K562 (cell line): ENCODE data around the gene SPATA21. TPM values are rescaled to one million over a fixed set of nuclear protein-coding genes. Genes with fewer than 3 reads are reported as not detected.

Experiments used
- ATAC-seq: fragments of 200-7000 bp; cut with Tn5 transposase; 3 replicates; pipeline ENCODE4 v1.9.1; 2020; ENCODE audit warnings: moderate library complexity
- BruUV-seq: library from RNA; stranded (reverse); fragments of 400-500 nt; replicated peaks from 2 replicates; lab custom pipeline; 2021; lab: Mats Ljungman, UMichigan
- CTCF ChIA-PET: fragments of 300-600 bp; formaldehyde crosslinking; extraction: SDS; loops from one replicate; lab custom pipeline; 2021; ENCODE audit warnings: low intra/inter-chr PET ratio; lab: Yijun Ruan, JAX
- POLR2A ChIA-PET: fragments of 300-600, 350-650 bp; sonication (Branson Sonifier 250); formaldehyde crosslinking; extraction: SDS; loops from one replicate; lab custom pipeline; 2021; ENCODE audit warnings: antibody characterized with exemption, inconsistent platforms; lab: Yijun Ruan, JAX
- DNase-seq, 4 experiments: peaks; one replicate each; pipeline versions ENCODE4 v3.0.0 to v3.0.0-alpha.2; 2011 to 2018; ENCODE audit warnings: low spot score in 3 of 4, mixed read lengths in 3 of 4; ENCODE audit errors: extremely low read depth in 1 of 4
- FAIRE-seq: peaks from 2 replicates; lab custom pipeline; 2011; peaks lifted over from hg19 to GRCh38; lab: Jason Lieb, UNC
- H2AFZ ChIP-seq: 2 replicates; pipeline ENCODE4 v1.6.0; 2011; ENCODE audit warnings: low read depth, low read length, control low read depth, inconsistent platforms
- H3K27ac ChIP-seq: fragments of 200-600 bp; 3 replicates; pipeline ENCODE4 v1.8.0; 2011; ENCODE audit warnings: low read depth, mild to moderate bottlenecking, control low read depth, inconsistent platforms, low read length, moderate library complexity, mixed read lengths; ENCODE audit errors: extremely low read depth
- H3K27me3 ChIP-seq, 2 experiments: fragments of 300-600 bp in 1 of 2; 2 replicates in 1 of 2; 3 replicates in 1 of 2; pipeline versions ENCODE4 v1.6.0 to v1.8.0; 2011; ENCODE audit warnings: inconsistent platforms in 2 of 2, low read length in 2 of 2, mild to moderate bottlenecking in 1 of 2, mixed read lengths in 1 of 2, moderate library complexity in 1 of 2; ENCODE audit not compliant: control insufficient read depth in 2 of 2, insufficient read depth in 2 of 2
- H3K36me3 ChIP-seq: fragments of 300-600 bp; 3 replicates; pipeline ENCODE4 v1.8.0; 2011; ENCODE audit warnings: mild to moderate bottlenecking, low read length, inconsistent platforms; ENCODE audit not compliant: control insufficient read depth, insufficient read depth
- H3K4me1 ChIP-seq, 2 experiments: fragments of 200-600 bp in 1 of 2; replicated peaks in 1 of 2; 2 replicates in 1 of 2; 3 replicates in 1 of 2; pipeline versions ENCODE4 v1.5.1 to v1.8.0; 2011; ENCODE audit warnings: inconsistent platforms in 2 of 2, low read length in 2 of 2, mild to moderate bottlenecking in 1 of 2, mixed read lengths in 1 of 2, moderate library complexity in 1 of 2; ENCODE audit not compliant: control insufficient read depth in 2 of 2, insufficient read depth in 2 of 2
- H3K4me2 ChIP-seq: 2 replicates; pipeline ENCODE4 v1.6.1; 2011; ENCODE audit warnings: low read length, control low read depth, inconsistent platforms, mixed read lengths; ENCODE audit not compliant: insufficient read depth
- H3K4me3 ChIP-seq: fragments of 200-600 bp; sonication (generic), shearing (Covaris generic); 2 replicates; pipeline ENCODE4 v1.5.1; 2016; ENCODE audit warnings: control low read depth, inconsistent platforms
- H3K79me2 ChIP-seq: fragments of 200-600 bp; 3 replicates; pipeline ENCODE4 v1.8.0; 2011; ENCODE audit warnings: low read length, inconsistent platforms; ENCODE audit not compliant: control insufficient read depth, insufficient read depth
- H3K9ac ChIP-seq, 2 experiments: 2 replicates each; pipeline versions ENCODE4 v1.6.0 to v1.6.1; 2011; ENCODE audit warnings: low read depth in 2 of 2, low read length in 2 of 2, control low read depth in 1 of 2, inconsistent platforms in 1 of 2, mild to moderate bottlenecking in 1 of 2, mixed read lengths in 1 of 2; ENCODE audit not compliant: insufficient read depth in 1 of 2
- H3K9me1 ChIP-seq: one replicate; pipeline ENCODE4 v1.6.0; 2011; ENCODE audit warnings: inconsistent platforms, mild to moderate bottlenecking, low read length, moderate library complexity; ENCODE audit not compliant: control insufficient read depth, insufficient read depth
- H3K9me3 ChIP-seq: replicated peaks from 2 replicates; pipeline ENCODE4 v1.5.1; 2011; ENCODE audit warnings: low read depth, low read length, inconsistent platforms; ENCODE audit not compliant: control insufficient read depth, insufficient read depth
- H4K20me1 ChIP-seq: replicated peaks from 2 replicates; pipeline ENCODE4 v1.6.1; 2011; ENCODE audit warnings: low read length, inconsistent platforms, mixed read lengths; ENCODE audit not compliant: control insufficient read depth, insufficient read depth
- FOXA1 ChIP-seq: fragments of 450-650 bp; IDR thresholded peaks from 2 replicates; pipeline ENCODE4 v1.6.1; 2016; ENCODE audit warnings: mild to moderate bottlenecking, borderline replicate concordance
- FOXK1 ChIP-seq: sonication (generic); formaldehyde crosslinking; IDR thresholded peaks from 2 replicates; pipeline ENCODE4 v1.8.0; 2022; ENCODE audit warnings: missing genetic modification reagents, mild to moderate bottlenecking, borderline replicate concordance
- HMGN3 ChIP-seq: IDR thresholded peaks from 2 replicates; pipeline ENCODE4 v1.6.1; 2011; ENCODE audit warnings: borderline replicate concordance, low read depth, mild to moderate bottlenecking, mixed read lengths, low read length; ENCODE audit not compliant: insufficient read length; ENCODE audit errors: extremely low read depth
- HNRNPUL1 ChIP-seq: fragments of 200-400 bp; formaldehyde crosslinking; IDR thresholded peaks from 2 replicates; pipeline ENCODE4 v1.6.1; 2017; ENCODE audit warnings: low read length
- PHF8 ChIP-seq: fragments of 200-600 bp; sonication (generic); IDR thresholded peaks from 2 replicates; pipeline ENCODE4 v1.6.1; 2012; ENCODE audit warnings: mixed run types, mild to moderate bottlenecking, inconsistent platforms, low read length, moderate library complexity, borderline replicate concordance
- POLR2A ChIP-seq: fragments of 450-650 bp; conservative IDR thresholded peaks from 2 replicates; pipeline ENCODE4 v1.6.1; 2016
- WGBS: fragments of 100-300 bp; shearing (Covaris generic); methylation state at CpG from one replicate; pipeline ENCODE4 v1.1.6; 2016; ENCODE audit warnings: low coverage, mixed read lengths; ENCODE audit not compliant: insufficient coverage; ENCODE audit errors: missing lambda C conversion rate; 5-methylcytosine and 5-hydroxymethylcytosine counted together
- in situ Hi-C: fragments of 300-500 bp; cut with MboI; formaldehyde crosslinking; loops from 4 replicates; pipeline ENCODE4 v1.15.0; 2018; ENCODE audit warnings: inconsistent platforms, mixed read lengths
- intact Hi-C: fragments of 100-400 bp; cut with micrococcal nuclease; formaldehyde crosslinking; loops from 2 replicates; pipeline ENCODE4 v1.14.2; 2022
- polyA plus RNA-seq, 8 experiments: library from polyadenylated mRNA; depleted of rRNA in 4 of 8; stranded (reverse) in 5 of 8; unstranded in 3 of 8; fragments of >200 nt; fragmentation: Nextera tagmentation in 2 of 8; fragmentation: Illumina TruSeq in 1 of 8; extraction: Ambion mirVana in 2 of 8; extraction: Trizol in 1 of 8; gene quantifications; 2 replicates each; pipeline versions ENCODE4 v1.2.1 to v1.2.3, GENCODE V29; 2011 to 2014; ENCODE audit warnings: inconsistent platforms in 1 of 8, missing spikeins in 1 of 8
- total RNA-seq, 7 experiments: library from RNA; depleted of rRNA in 6 of 7; stranded (reverse); fragments of >200 nt in 6 of 7; fragmentation: Illumina TruSeq in 2 of 7; extraction: Trizol in 2 of 7; gene quantifications; 2 replicates each; pipeline versions ENCODE4 v1.2.1 to v1.2.3, GENCODE V29; 2011 to 2021; ENCODE audit warnings: low replicate concordance in 1 of 7
- TF ChIP-seq, protein P1 (sequence below), 2 experiments: IDR thresholded peaks in 1 of 2; conservative IDR thresholded peaks in 1 of 2; 2 replicates each; pipeline ENCODE4 v1.6.1; 2016; ENCODE audit warnings: low read depth in 2 of 2, mild to moderate bottlenecking in 1 of 2, missing compliant biosample characterization in 1 of 2, missing genetic modification characterization in 1 of 2, moderate library complexity in 1 of 2
- TF ChIP-seq, protein P2 (sequence below): fragments of 450-650 bp; IDR thresholded peaks from 2 replicates; pipeline ENCODE4 v1.6.1; 2018; ENCODE audit warnings: mild to moderate bottlenecking, low read depth; ENCODE audit not compliant: partially characterized antibody
- TF ChIP-seq, protein P3 (sequence below), 2 experiments: fragments of 450-650 bp; formaldehyde crosslinking in 1 of 2; IDR thresholded peaks; 2 replicates each; pipeline versions ENCODE4 v1.4.0 to v1.6.1; 2014 to 2020; ENCODE audit warnings: mild to moderate bottlenecking in 2 of 2, borderline replicate concordance in 1 of 2, low read depth in 1 of 2

The SPATA21 gene
- total and polyA plus RNA-seq, 9 of the 15 experiments (the other 6 are each of a cell fraction or from before 2014, with no cell fraction given), result 0.10 to 0.36 (median 0.13) TPM; not detected in 3

GRCh38 chr1:16449666-16450065, 12.4 kb upstream of the SPATA21 start:
- Histone ChIP-seq H3K4me3 (no peak overlapping the region), H3K9ac (no peak overlapping the region), H3K36me3 (peaks cover 92% of the 10 kb centered on the region), H3K27ac (no peak overlapping the region), H3K4me2 (no peak overlapping the region), H2AFZ (no peak overlapping the region), H3K9me1 (peaks cover 3% of the 10 kb centered on the region), H3K27me3 (no peaks in the 10 kb centered on the region), H3K9me3 (no peaks in the 10 kb centered on the region), H3K4me1 (peaks cover 5% of the 10 kb centered on the region in 2 experiments; a peak in 4 of 5 replicates), H4K20me1 (0 out of 2 replicates have a peak, but pooled peaks cover 3% of the 10 kb centered on the region), H3K79me2 (peaks cover 9% of the 10 kb centered on the region)
- ChIA-PET POLR2A (interaction anchor here (0.6 to 3.3 kb wide), 7 partner anchors 9 to 86 kb away, joined by 3 to 15 read pairs (median 3); partner anchors contain the start of genes NECAP2 and SPATA21), CTCF (no interaction called here)
- TF ChIP-seq, protein P1, sequence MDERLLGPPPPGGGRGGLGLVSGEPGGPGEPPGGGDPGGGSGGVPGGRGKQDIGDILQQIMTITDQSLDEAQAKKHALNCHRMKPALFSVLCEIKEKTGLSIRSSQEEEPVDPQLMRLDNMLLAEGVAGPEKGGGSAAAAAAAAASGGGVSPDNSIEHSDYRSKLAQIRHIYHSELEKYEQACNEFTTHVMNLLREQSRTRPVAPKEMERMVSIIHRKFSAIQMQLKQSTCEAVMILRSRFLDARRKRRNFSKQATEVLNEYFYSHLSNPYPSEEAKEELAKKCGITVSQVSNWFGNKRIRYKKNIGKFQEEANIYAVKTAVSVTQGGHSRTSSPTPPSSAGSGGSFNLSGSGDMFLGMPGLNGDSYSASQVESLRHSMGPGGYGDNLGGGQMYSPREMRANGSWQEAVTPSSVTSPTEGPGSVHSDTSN (CRISPR knock-in tag; IDR thresholded peaks at IDR 0.05; ENCODE audit: low read depth), result no peak
- TF ChIP-seq, protein P1 (tag; conservative IDR thresholded peaks at IDR 0.05; ENCODE audit: low read depth), result no peak
- TF ChIP-seq POLR2A (no peak), FOXK1 (no peak), HMGN3 (no peak), PHF8 (no peak), HNRNPUL1 (no peak), FOXA1 (no peak)
- TF ChIP-seq, protein P2, sequence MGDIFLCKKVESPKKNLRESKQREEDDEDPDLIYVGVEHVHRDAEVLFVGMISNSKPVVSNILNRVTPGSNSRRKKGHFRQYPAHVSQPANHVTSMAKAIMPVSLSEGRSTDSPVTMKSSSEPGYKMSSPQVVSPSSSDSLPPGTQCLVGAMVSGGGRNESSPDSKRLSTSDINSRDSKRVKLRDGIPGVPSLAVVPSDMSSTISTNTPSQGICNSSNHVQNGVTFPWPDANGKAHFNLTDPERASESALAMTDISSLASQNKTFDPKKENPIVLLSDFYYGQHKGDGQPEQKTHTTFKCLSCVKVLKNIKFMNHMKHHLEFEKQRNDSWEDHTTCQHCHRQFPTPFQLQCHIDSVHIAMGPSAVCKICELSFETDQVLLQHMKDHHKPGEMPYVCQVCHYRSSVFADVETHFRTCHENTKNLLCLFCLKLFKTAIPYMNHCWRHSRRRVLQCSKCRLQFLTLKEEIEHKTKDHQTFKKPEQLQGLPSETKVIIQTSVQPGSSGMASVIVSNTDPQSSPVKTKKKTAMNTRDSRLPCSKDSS, result no peak
- TF ChIP-seq, protein P3, sequence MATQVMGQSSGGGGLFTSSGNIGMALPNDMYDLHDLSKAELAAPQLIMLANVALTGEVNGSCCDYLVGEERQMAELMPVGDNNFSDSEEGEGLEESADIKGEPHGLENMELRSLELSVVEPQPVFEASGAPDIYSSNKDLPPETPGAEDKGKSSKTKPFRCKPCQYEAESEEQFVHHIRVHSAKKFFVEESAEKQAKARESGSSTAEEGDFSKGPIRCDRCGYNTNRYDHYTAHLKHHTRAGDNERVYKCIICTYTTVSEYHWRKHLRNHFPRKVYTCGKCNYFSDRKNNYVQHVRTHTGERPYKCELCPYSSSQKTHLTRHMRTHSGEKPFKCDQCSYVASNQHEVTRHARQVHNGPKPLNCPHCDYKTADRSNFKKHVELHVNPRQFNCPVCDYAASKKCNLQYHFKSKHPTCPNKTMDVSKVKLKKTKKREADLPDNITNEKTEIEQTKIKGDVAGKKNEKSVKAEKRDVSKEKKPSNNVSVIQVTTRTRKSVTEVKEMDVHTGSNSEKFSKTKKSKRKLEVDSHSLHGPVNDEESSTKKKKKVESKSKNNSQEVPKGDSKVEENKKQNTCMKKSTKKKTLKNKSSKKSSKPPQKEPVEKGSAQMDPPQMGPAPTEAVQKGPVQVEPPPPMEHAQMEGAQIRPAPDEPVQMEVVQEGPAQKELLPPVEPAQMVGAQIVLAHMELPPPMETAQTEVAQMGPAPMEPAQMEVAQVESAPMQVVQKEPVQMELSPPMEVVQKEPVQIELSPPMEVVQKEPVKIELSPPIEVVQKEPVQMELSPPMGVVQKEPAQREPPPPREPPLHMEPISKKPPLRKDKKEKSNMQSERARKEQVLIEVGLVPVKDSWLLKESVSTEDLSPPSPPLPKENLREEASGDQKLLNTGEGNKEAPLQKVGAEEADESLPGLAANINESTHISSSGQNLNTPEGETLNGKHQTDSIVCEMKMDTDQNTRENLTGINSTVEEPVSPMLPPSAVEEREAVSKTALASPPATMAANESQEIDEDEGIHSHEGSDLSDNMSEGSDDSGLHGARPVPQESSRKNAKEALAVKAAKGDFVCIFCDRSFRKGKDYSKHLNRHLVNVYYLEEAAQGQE (IDR thresholded peaks at IDR 0.05; ENCODE audit: borderline replicate concordance), result no peak
- TF ChIP-seq, protein P3 (CRISPR knock-in tag; IDR thresholded peaks at IDR 0.05; ENCODE audit: low read depth), result no peak
- ATAC-seq (no peak), DNase-seq (no peak), FAIRE-seq (no peak)
- WGBS, result 95% methylated on average over 4 of the region's 5 CpGs
- in situ Hi-C loops (loop anchor here (25.0 kb wide), 1 partner anchor 413 kb away; no protein-coding TSS in a partner anchor), intact Hi-C loops (no loop called here)
- BruUV-seq, result no TSS peak
